KMS-11 (cell line): ENCODE data around the gene MOGAT2.

Experiments
- H2AFZ ChIP-seq: fragments of 200-600 bp; sonication (generic); 2 replicates; pipeline ENCODE4 v1.6.1; 2016; ENCODE audit warnings: antibody characterized with exemption, mixed run types, low read depth
- H3K27ac ChIP-seq: fragments of 200-600 bp; sonication (generic); 2 replicates; pipeline ENCODE4 v1.6.1; 2016; ENCODE audit warnings: mild to moderate bottlenecking, mixed run types
- H3K27me3 ChIP-seq: fragments of 200-600 bp; sonication (generic); 2 replicates; pipeline ENCODE4 v1.6.1; 2017; ENCODE audit warnings: mild to moderate bottlenecking, low read depth, mixed run types, moderate library complexity; ENCODE audit not compliant: insufficient read depth
- H3K36me3 ChIP-seq: fragments of 200-600 bp; sonication (generic); 2 replicates; pipeline ENCODE4 v1.6.1; 2017; ENCODE audit warnings: mild to moderate bottlenecking, mixed run types; ENCODE audit not compliant: insufficient read depth
- H3K4me1 ChIP-seq: fragments of 200-600 bp; sonication (generic); 2 replicates; pipeline ENCODE4 v1.6.1; 2016; ENCODE audit warnings: mild to moderate bottlenecking, low read depth, mixed run types; ENCODE audit not compliant: poor library complexity, severe bottlenecking
- H3K4me2 ChIP-seq: fragments of 200-600 bp; sonication (generic); 2 replicates; pipeline ENCODE4 v1.7.0; 2016; ENCODE audit warnings: mild to moderate bottlenecking, mixed run types
- H3K4me3 ChIP-seq: fragments of 200-600 bp; sonication (generic); IDR thresholded peaks from 2 replicates; pipeline ENCODE4 v1.6.1; 2017; ENCODE audit warnings: low read depth, low read length, mixed read lengths; ENCODE audit not compliant: insufficient read depth
- H3K79me2 ChIP-seq: fragments of 200-600 bp; sonication (generic); 2 replicates; pipeline ENCODE4 v1.6.1; 2016; ENCODE audit warnings: low read depth, mixed run types; ENCODE audit not compliant: insufficient read depth
- H3K9ac ChIP-seq: fragments of 200-600 bp; sonication (generic); 2 replicates; pipeline ENCODE4 v1.6.1; 2016; ENCODE audit warnings: mild to moderate bottlenecking, mixed run types
- H4K20me1 ChIP-seq: fragments of 200-600 bp; sonication (generic); 2 replicates; pipeline ENCODE4 v1.6.1; 2016; ENCODE audit warnings: mild to moderate bottlenecking, mixed run types; ENCODE audit not compliant: insufficient read depth
- TF ChIP-seq, protein P1 (sequence below): fragments of 200-600 bp; sonication (generic); conservative IDR thresholded peaks from 2 replicates; pipeline ENCODE4 v1.6.1; 2017; ENCODE audit warnings: low read depth, mild to moderate bottlenecking, antibody characterized with exemption, low read length, moderate library complexity, mixed read lengths

MOGAT2 gene

GRCh38 chr11:75781296-75781695 is 63.7 kb downstream of the MOGAT2 start:
- Histone ChIP-seq H3K9ac (no peak overlapping the region), H4K20me1 (no peaks in the 10 kb centered on the region), H3K4me1 (no peaks in the 10 kb centered on the region), H3K27me3 (no peaks in the 10 kb centered on the region), H3K4me3 (no peak overlapping the region), H3K4me2 (no peak overlapping the region), H3K79me2 (no peaks in the 10 kb centered on the region), H3K27ac (no peak overlapping the region), H2AFZ (no peak overlapping the region), H3K36me3 (no peaks in the 10 kb centered on the region)
- TF ChIP-seq, protein P1, sequence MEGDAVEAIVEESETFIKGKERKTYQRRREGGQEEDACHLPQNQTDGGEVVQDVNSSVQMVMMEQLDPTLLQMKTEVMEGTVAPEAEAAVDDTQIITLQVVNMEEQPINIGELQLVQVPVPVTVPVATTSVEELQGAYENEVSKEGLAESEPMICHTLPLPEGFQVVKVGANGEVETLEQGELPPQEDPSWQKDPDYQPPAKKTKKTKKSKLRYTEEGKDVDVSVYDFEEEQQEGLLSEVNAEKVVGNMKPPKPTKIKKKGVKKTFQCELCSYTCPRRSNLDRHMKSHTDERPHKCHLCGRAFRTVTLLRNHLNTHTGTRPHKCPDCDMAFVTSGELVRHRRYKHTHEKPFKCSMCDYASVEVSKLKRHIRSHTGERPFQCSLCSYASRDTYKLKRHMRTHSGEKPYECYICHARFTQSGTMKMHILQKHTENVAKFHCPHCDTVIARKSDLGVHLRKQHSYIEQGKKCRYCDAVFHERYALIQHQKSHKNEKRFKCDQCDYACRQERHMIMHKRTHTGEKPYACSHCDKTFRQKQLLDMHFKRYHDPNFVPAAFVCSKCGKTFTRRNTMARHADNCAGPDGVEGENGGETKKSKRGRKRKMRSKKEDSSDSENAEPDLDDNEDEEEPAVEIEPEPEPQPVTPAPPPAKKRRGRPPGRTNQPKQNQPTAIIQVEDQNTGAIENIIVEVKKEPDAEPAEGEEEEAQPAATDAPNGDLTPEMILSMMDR, result no peak

DNA sequence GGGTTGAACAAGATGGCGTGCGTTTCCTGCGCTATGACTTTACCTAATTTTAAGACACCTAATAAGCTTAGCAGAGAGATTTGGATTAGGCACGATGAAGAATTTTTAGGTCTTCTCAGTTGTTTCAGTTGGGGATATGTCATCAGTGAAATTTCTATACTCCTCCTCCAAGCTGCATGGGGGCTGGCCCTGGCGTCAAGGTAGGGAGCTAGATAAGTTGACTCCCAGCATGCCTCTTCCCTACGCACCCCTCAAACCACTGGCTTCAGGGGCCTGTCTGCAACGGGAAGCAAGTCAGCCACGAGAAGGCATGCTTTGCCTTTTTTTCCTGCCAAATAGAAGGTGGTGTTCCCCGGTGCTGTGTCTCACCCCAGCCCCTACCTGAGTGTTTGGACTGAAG is 64.2 kb downstream of the MOGAT2 start:
- H3K9ac ChIP-seq, result no peak overlapping the region
- TF ChIP-seq, protein P1, result no peak
- no peak overlapping the region for H2AFZ ChIP-seq
- H4K20me1 ChIP-seq, result no peaks in the 10 kb centered on the region
- no peaks in the 10 kb centered on the region for H3K79me2 ChIP-seq
- H3K4me3 ChIP-seq, result no peak overlapping the region
- no peaks in the 10 kb centered on the region for H3K27me3 ChIP-seq
- H3K27ac ChIP-seq, result no peak overlapping the region
- no peak overlapping the region for H3K4me2 ChIP-seq
- no peaks in the 10 kb centered on the region for H3K36me3 ChIP-seq
- no peaks in the 10 kb centered on the region for H3K4me1 ChIP-seq
